SHP77 (cell line): ENCODE measurements around the gene PSAPL1.
A peak's percentile ranks its signal among the peaks of the same experiment; 100 is the strongest.

Experiments used
- DNase-seq, 2 experiments: peaks; one replicate each; lab custom pipeline; 2025; lab: John Stamatoyannopoulos, UW

PSAPL1 gene

DNA sequence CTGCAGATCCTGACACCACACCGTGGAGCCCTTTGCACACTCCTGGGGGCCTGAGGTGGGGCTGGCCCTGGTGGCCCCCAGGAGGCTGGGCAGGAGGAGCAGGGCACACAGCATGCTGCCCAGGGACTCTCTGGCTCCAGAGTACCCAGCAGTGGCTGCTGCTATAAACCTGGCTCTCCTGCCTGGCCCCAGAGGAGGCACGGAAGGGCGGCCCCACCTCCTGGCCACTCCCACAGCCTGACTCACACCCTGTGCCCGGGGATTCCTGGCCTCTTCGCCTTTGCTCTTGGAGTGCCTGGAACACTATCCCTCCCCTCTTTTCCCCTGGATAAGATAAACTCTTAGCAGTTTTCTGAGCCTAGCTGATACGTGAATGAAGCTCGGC lies at the start of gene PSAPL1:
TSS of gene PSAPL1 (minus strand) at position 165 of the 385 bp plus-strand sequence. CDS start at position 114, 51 bp downstream.
- no peak for DNase-seq

- DNase-seq: no peak
These were observed 46.5 kb upstream of the PSAPL1 start for GRCh38 chr4:7481227-7481626.

GRCh38 chr4:7480423-7480822 lies 45.7 kb upstream of the PSAPL1 start:
- DNase-seq: no peak

DNA sequence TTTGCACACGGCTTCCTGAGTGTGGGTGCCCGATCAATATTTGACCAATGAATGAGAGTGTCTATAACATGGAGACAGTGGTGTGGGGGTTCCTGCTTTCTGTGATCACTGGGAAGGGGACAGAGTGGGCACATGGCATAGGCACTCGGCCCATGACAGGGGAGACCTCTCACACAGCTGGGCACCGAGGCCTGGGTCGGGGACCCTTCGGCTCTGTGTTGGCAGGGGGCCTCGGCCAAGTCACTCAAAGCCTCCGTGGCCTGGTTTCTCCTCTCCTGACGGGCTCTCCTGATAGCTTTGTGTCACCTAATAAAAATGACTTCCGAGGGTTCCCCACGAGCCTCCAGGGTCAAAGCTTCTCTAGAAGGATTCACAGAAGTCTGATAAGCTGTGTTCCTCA lies 43.9 kb upstream of the PSAPL1 start:
- no peak for DNase-seq

DNA sequence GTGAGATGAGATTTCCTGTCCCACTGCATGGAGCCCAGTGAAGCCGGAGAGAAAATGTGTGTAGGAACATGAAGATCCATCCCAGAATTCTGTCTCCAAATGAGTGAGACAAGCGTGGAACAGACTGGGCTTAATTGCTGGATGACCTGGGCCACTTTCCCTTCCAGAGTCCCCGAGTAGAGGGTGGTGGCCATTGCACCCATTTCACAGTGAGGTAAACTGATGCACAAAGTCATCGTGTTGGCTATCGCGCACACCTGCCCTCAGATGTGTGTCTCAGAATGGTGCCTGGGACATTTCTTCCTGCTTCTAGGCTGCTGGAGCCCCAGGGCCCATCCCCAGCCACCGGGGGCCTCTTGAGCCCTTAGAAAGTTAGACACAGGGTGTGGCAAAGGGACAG lies 43.0 kb upstream of the PSAPL1 start:
- no peak for DNase-seq

DNA sequence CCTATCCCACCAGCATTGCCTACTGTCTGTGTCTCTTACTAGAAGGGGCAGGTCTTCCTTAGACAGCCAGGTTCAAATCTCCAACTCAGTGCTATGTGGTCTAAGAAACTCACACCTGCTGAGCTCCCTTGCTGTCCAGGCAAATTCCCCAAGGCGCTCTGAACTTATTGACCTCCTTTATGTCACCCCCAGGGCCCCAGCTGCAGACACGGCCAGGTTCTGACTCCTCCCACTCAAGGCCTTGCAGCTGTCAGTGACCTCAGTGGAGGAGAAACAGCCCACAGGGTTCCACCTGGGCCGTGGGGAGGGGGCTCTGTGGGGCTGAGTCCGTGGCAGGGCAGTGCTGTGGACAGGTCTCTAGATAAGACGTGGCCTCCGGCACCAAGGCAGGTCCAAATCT lies 42.1 kb upstream of the PSAPL1 start:
- no peak for DNase-seq

DNA sequence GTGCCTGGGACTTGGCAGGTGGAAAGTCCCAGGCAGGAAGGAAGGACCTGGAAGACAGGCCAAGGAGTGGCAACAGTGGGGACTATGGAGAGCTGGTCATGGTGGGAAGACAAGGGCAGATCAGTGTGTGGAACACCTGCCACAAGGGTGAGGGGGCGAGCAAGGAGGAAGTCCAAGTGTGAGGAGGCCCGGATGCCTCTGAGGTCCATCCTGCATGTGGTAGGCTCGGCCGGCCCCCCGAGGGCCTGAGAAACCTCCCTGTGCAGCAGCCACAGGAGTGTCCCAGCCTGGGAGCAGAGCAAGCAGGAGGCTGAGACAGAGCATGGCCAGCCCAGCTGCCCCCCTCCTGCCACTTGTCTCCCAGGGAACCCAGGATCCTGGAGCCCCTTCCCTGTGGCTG lies 40.5 kb upstream of the PSAPL1 start:
- DNase-seq: no peak

- DNase-seq: no peak
These were observed 39.6 kb upstream of the PSAPL1 start for GRCh38 chr4:7474320-7474719.

DNA sequence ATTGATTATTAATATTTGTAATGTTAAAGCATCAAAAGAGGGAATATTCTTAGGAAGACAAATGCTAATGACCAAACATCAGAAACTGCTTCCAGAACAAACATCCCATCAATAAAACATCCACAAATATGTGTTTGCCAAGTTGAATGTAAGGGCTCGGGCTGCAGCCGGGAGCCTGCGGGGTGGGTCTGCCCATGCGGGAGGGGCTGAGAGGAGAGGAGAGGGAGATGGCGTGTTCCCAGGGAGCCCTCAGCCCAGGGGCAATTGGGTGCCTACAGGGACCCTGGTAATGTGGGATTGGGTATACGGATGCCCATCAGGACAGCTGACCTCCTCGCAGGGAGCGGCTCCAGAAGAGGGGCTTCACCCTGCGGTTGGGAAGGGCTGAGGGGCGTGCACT lies 38.4 kb upstream of the PSAPL1 start:
- no peak for DNase-seq

GRCh38 chr4:7472442-7473013 lies 37.8 kb upstream of the PSAPL1 start:
- DNase-seq: no peak

GRCh38 chr4:7470522-7471128 lies 35.9 kb upstream of the PSAPL1 start:
- no peak for DNase-seq

- no peak for DNase-seq
These were observed 35.4 kb upstream of the PSAPL1 start for GRCh38 chr4:7470111-7470510.

GRCh38 chr4:7469023-7469422 lies 34.3 kb upstream of the PSAPL1 start:
- DNase-seq: no peak

- no peak for DNase-seq
These were observed 32.7 kb upstream of the PSAPL1 start for GRCh38 chr4:7467471-7467870.

- DNase-seq: no peak
These were observed 32.2 kb upstream of the PSAPL1 start for GRCh38 chr4:7466904-7467303.

GRCh38 chr4:7466215-7466614 lies 31.5 kb upstream of the PSAPL1 start:
- no peak for DNase-seq

GRCh38 chr4:7465017-7465416 lies 30.3 kb upstream of the PSAPL1 start:
- no peak for DNase-seq

- no peak for DNase-seq
These were observed 29.5 kb upstream of the PSAPL1 start for GRCh38 chr4:7464259-7464655.

- no peak for DNase-seq
These were observed 29.0 kb upstream of the PSAPL1 start for GRCh38 chr4:7463566-7464258.

DNA sequence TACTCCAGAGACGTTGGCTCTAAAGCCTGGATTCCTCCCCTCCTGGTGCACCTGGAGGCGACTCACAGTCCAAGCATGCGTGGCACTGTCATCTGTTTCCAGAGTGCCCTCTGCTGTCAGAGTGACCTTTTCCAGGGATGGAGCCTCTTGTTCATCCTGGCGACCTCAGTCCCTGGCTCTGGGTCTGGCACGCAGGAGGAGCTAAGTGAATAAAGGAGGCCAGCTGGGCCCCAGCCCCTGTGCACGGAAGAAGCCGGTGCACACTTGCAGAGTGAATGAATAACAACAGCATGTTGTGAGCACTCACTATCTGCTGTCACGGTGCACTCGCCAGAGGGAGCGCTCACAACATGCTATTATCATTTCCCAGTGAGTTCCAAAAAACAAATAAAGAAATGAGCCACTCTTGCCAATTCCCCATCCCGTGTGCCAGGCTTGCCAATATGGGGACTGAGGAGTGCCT lies 27.8 kb upstream of the PSAPL1 start:
- peak; percentile 25 to 57 for DNase-seq

GRCh38 chr4:7461230-7461629 lies 26.5 kb upstream of the PSAPL1 start:
- DNase-seq: no peak

- no peak for DNase-seq
These were observed 25.8 kb upstream of the PSAPL1 start for GRCh38 chr4:7460566-7460965.

GRCh38 chr4:7459471-7459870 lies 24.7 kb upstream of the PSAPL1 start:
- DNase-seq: no peak

DNA sequence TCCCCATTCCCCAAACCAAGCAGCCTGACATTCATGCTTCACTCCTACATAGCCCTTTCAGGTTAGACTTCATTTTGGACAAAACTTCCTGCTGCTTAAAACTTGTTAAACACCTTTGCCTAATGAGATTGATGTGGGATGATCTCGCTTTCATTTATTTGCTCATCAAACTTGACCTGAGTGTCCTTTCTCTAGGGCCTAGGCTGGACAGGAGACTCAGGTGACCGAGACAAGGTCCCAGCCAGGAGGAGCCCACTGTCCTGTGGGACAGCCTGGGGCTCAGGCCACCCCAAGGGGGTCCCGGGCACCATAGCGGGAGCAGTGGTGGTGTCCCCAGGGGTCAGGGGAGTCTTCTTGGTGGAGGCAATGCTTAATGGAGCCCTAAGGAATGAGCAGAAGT lies 23.7 kb upstream of the PSAPL1 start:
- no peak for DNase-seq
